Glomerular endothelial cell (primary cell): ENCODE measurements around the gene METTL9. TPM values are rescaled to one million over a fixed set of nuclear protein-coding genes. Genes with fewer than 3 reads are reported as not detected.
"Not testable (repeated sequence)": the region's sequence is repeated elsewhere in the genome, so short reads cannot be mapped to it uniquely, and the experiment has no call there.

Source experiments
- DNase-seq: peaks from one replicate; pipeline ENCODE4 v3.0.0-alpha.2; 2011; ENCODE audit warnings: low read depth, low spot score; ENCODE audit errors: extremely low read depth
- total RNA-seq: library from RNA; depleted of rRNA; stranded (reverse); fragments of >200 nt; gene quantifications from 2 replicates; pipeline ENCODE4 v1.2.3, GENCODE V29; 2015

The METTL9 gene
- 173 and 210 TPM in 2 replicates for total RNA-seq

GRCh38 chr16:21599122-21600030 is at the start of gene METTL9:
Gene METTL9, plus strand, starts transcription at chr16:21599577. Its CDS starts 157 bp downstream, at chr16:21599734.
- DNase-seq: peak; percentile 25

- not testable (repeated sequence) for DNase-seq
These were observed 49.4 kb upstream of the METTL9 start for GRCh38 chr16:21549975-21550374.

DNA sequence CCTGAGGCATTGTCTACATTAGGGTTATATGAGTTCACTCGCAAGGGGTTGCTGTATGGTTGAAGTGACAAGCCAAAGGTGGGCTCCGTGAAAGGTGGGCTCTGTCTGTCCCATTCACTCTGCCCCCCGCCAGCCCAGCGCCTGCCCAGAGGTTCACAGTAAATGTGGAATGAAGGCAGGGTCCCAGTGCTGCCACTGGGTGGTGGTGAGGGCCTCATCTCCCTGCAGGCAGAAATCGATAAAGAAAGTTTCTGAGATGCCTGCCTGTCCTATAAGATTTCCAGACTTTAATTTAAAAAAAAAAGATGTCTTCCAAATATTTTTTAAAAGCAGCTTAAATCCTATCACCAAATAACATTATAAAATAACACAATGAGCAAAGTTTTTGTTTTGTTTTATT is 48.9 kb upstream of the METTL9 start:
- not testable (repeated sequence) for DNase-seq

GRCh38 chr16:21551076-21551475 is 48.3 kb upstream of the METTL9 start:
- DNase-seq: not testable (repeated sequence)

- not testable (repeated sequence) for DNase-seq
These were observed 47.8 kb upstream of the METTL9 start for GRCh38 chr16:21551600-21551999.

GRCh38 chr16:21553481-21554296 is 45.7 kb upstream of the METTL9 start:
- not testable (repeated sequence) for DNase-seq

DNA sequence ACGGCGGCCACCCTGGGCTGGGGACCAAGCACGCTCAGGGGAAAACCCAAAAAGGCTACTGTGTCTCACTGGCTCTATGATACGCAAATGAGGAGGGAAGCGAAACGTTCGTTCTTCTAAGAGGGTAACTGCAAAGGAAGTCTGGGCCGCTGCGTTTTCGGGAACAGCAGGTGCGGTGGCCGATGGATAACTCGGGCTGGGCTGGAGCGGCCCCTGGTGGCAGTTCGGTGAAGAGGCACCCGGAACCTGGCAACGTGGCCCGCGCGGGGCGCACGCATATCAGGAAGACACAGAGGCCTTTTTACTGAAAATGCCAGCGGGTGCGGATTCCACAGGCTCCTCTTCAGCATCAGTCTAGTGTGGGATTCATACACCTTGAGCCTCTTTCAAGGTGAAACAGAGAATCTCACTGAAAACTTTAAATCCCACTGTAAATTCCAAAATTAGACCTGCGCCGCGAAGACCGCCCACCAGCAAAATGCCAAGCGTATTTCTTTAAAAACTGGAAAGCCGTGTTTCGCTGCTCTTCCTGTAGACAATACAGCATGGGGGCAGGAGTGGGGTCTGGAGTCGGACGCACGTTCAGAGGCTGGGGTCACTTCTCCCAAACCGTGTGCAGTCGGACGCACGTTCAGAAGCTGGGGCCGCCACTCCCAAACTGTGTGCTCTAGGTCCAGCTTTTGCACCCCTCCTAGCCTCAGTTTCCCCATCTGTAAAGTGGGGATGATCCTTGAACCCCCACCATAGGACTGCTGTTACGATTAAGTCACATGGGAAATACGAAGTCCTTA is 44.4 kb upstream of the METTL9 start:
- peak; percentile 18 for DNase-seq

DNA sequence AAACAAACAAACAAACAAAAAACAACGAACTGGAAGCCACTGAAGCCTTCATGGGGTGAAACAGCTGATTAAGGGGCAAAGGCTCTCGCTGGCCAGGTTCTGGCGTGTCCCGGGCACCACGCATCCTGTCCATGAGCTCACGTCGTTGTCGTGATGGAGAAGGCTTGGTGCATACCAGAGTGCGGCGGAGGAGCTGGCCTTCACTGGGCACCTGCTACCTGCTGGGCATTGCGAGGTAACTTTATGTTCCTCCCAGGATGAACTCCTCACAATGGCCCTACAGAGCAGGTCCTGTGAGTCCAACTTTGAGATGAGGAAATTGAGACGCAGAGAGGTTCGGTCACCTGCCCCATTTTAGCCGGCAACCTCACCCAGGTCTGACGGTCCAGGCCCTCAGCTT is 43.8 kb upstream of the METTL9 start:
- DNase-seq: not testable (repeated sequence)

- DNase-seq: not testable (repeated sequence)
These were observed 43.3 kb upstream of the METTL9 start for GRCh38 chr16:21556026-21556595.

DNA sequence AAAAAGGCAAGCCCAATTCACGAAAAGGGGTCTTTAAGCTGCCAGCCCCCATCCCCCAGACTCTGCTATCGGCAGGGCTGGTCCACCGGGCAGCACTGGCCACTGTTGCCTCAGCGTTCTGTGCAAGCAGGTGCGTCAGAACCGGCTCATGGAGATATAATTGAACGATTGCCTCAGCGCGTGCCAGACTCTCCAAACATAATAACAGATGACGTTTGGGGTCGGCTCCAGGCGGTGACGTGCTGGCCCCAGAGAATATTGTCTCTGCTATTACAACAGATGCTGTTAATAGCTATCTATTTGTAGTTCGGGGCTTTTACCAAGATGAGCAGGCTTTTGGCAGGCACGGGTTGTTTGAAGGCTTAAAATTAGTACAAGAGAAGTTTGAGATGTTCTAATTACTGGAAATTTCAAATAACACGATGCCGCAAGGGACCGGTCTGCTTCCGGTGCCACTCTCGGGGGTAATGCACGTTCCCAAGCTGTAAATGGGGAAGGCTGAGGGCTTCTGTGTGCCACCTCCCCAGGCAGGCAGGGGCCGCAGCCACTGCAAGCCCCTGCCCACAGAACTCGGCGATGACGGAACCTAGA is 42.6 kb upstream of the METTL9 start:
- DNase-seq: not testable (repeated sequence)

DNA sequence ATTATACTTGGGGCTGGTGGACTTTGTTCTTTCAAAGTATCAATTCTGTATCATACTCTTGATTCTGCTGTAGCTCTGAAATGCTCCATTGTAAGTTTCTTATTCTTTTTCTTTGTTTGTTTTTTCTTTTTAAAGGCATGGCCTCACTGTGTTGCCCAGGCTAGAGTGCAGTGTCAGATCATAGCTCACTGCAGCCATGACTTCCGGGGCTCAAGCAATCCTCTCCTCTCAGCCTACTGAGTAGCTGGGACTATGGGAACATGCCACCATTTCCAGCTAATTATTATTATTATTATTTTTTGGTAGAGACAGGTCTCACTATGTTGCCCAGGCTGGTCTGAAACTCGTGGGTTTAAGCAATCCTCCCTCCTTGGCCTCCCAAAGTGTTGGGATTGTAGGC is 38.9 kb upstream of the METTL9 start:
- no peak for DNase-seq

- DNase-seq: no peak
These were observed 35.7 kb upstream of the METTL9 start for GRCh38 chr16:21563676-21564075.

DNA sequence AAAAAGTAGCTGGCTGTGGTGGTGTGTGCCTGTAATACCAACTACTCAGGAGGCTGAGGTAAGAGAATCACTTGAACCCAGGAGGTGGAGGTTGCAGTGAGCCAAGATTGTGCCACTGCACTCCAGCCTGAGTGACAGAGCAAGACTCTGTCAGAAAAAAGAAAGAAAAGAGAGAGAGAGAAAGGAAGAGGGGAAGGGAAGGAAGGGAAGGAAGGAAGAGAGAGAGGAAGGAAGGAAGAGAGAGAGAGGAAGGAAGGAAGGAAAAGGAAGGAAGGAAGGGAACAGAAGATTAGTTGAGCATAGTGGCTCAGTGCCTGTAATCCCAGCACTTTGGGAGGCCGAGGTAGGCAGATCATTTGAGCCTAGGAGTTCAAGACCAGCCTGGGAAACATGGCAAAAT is 35.0 kb upstream of the METTL9 start:
- not testable (repeated sequence) for DNase-seq

DNA sequence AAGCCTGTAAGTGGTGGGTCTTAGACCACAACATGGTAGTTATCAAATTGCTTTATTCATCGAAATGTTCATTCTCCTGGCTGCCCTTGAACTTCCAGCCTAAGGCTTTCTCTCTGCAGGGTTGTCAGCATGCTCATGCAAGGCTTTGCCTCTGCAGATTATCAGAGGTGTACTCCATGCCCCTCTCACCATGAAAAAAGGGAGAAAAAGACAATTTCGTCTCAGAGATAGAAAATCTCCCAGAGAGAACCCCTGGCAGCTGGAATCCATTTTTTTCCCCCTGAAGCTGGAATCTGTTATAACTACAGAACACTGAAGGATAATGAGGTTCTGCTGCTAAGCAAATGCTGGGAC is 33.9 kb upstream of the METTL9 start:
- no peak for DNase-seq

DNA sequence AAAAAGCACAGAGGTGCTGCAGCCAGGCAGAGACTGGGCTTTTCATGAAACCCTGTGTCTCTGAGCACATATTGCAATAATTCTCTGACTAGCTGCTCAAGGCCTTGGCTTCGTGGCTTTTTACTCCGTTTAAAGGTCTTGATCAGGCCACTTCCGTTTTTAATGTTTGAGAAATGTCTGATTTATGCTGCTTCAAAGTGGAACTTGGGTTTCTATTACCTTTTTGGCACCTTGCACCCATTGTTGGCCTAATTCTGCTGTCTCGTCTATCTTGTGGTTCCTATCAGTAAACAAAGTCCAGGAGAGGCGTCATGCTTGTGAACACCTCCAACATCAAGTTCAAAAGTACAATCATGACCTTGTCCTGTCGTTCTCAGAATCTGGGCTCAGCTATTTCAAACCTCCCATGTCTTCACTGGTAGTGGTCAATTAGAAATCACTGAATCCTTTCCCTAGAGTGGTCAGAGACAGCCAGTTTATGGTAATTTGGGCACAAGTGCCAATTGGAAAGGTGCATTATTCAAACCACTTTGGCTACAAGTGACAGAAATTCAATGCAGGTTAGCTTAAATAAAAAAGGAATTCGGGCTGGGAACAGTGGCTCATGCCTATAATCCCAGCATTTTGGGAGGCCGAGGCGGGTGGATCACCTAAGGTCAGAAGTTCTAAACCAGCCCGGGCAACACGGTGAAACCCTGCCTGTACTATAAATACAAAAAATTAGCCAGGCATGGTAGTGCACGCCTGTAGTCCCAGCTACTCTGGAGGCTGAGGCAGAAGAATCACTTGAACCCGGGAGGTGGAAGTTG is 33.3 kb upstream of the METTL9 start:
- no peak for DNase-seq

GRCh38 chr16:21566891-21567414 is 32.4 kb upstream of the METTL9 start:
- no peak for DNase-seq

DNA sequence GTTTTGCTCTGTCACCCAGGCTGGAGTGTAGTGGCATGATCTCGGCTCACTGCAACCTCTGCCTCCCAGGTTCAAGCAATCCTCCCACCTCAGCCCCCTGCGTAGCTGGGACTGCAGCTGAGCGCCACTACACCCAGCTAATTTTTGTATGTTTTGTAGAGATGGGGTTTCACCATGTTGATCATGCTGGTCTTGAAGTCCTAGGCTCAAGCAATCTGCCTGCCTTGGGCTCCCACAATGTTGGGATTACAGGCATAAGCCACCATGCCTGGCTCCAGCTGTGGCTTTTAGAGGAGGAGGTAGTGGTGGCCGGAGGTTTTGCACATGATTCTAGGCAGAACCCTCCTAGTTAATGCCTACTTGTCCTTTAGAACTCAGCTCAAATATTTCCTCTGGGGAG is 31.9 kb upstream of the METTL9 start:
- not testable (repeated sequence) for DNase-seq

DNA sequence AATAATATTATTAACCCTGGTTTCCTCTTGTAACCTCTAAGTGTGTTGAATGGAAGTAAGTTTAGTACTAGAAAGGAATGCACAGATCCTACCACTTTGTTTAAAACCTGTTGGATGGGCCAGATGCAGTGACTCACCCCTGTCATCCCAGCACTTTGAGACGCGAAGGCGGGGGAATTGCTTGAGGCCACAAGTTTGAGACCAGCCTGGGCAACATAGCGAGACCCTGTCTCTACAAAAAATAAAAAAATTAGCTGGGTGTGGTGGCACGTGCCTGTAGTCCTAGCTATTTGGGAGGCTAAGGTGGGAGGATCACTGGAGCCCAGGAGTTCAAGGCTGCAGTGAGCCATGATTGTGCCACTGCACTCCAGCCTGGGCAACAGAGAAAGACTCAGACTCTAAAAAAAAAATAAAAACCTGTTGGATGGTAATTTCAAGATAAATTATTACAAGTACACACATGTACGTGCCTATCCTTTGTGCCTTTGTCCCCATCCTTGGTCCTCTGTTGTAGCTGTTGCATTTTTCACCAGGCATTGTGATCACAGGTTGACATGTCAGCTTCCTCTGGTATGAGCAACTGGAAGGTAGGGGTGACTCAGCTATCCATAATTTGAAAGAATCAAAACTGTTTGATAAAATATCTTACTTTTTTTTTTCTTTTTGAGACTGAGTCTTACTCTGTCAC is 30.7 kb upstream of the METTL9 start:
- DNase-seq: no peak

GRCh38 chr16:21570676-21571017 is 28.7 kb upstream of the METTL9 start:
- DNase-seq: no peak
